ENCODE measurements around the gene CRYGN. TPM values are rescaled to one million over a fixed set of nuclear protein-coding genes. Genes with fewer than 3 reads are reported as not detected.

CRYGN gene
- total and polyA plus RNA-seq, 2 of the 13 experiments (the other 11 are each of a cell fraction or from before 2014, with no cell fraction given), result 0.11 TPM; not detected in 1

DNA sequence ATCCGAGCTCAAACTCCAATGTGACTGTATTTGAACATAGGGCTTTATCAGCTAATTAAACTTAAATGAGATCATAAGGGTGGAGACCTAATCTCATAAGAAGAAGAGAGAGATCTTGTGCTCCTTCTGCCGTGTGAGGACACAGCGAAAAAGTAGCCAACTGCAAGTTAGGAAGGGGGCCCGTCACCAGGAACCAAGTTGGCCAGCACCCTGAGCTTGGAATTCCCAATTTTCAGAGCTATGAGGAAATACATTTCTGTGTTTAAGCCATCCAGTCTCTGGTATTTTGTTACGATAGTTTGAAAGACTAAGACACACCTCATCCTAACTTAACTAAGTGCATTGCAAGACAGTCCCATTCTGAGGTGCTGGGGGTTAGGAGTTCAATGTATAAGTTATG is 16.0 kb downstream of the CRYGN start:
- 67% methylated on average over 5 of the region's 5 CpGs for WGBS (ENCODE audit: low lambda C conversion rate)
- DNase-seq (ENCODE audit: low spot score) (no peak), FAIRE-seq (no peak), ATAC-seq (no peak)
- no TSS peak for BruUV-seq (replicated peaks)
- in situ Hi-C loops (cut with HindIII; ENCODE audit: extremely low pct_ligation_motif_present, low pct_unique_long_range_greater_than_20kb) (no loop called here), intact Hi-C loops (cut with micrococcal nuclease; ENCODE audit: unreplicated experiment) (no loop called here)
- ChIA-PET CTCF (ENCODE audit: low intra/inter-chr PET ratio, low total read pairs) (no interaction called here), POLR2A (no interaction called here)
- peaks cover 7 to 32% of the 10 kb centered on the region in 2 experiments for H3K27me3 ChIP-seq (ENCODE audit: control insufficient read depth in 1 of 2, insufficient read depth in 2 of 2, low read length in 2 of 2)
- TF ChIP-seq ZNF33A (CRISPR knock-in tag; IDR thresholded peaks at IDR 0.05; ENCODE audit: borderline replicate concordance), result no peak
- TF ChIP-seq SNAPC2 (CRISPR knock-in tag; IDR thresholded peaks at IDR 0.05), result no peak
- no peak for TF ChIP-seq NFKB2 (CRISPR knock-in tag; IDR thresholded peaks at IDR 0.05; ENCODE audit: borderline replicate concordance)
- no peak for TF ChIP-seq HNRNPL (IDR thresholded peaks at IDR 0.05; ENCODE audit: low read depth, low read length)
- no peak for TF ChIP-seq CEBPB (IDR thresholded peaks at IDR 0.05; ENCODE audit: borderline replicate concordance, low read depth, low read length)
- no peak overlapping the region for H3K4me3 ChIP-seq (replicated peaks in 1 of 3; ENCODE audit: insufficient read depth in 1 of 3, low read depth in 2 of 3, low read length in 3 of 3)
- no peak overlapping the region for H3K4me2 ChIP-seq (ENCODE audit: low read depth, low read length)
- H3K27ac ChIP-seq (ENCODE audit: extremely low read length, insufficient read depth, low read length), result no peak overlapping the region
- no peaks in the 10 kb centered on the region for H3K79me2 ChIP-seq (ENCODE audit: insufficient read depth, low read length)
- H3K9me3 ChIP-seq (ENCODE audit: low read length), result no peaks in the 10 kb centered on the region; the same call in 1 of the 2 replicates
- H2AFZ ChIP-seq (ENCODE audit: low read length), result no peak overlapping the region
- H4K20me1 ChIP-seq (ENCODE audit: insufficient read depth, low read length), result peaks cover 2% of the 10 kb centered on the region; the same call in 1 of the 2 replicates
- no peak overlapping the region for H3K9ac ChIP-seq (ENCODE audit: insufficient read depth, low read depth, low read length)
- H3K36me3 ChIP-seq (replicated peaks in 1 of 2; ENCODE audit: control insufficient read depth in 1 of 2, insufficient read depth in 2 of 2, low read length in 2 of 2), result no peaks in the 10 kb centered on the region
- H3K4me1 ChIP-seq (ENCODE audit: insufficient read depth, low read length), result no peaks in the 10 kb centered on the region

DNA sequence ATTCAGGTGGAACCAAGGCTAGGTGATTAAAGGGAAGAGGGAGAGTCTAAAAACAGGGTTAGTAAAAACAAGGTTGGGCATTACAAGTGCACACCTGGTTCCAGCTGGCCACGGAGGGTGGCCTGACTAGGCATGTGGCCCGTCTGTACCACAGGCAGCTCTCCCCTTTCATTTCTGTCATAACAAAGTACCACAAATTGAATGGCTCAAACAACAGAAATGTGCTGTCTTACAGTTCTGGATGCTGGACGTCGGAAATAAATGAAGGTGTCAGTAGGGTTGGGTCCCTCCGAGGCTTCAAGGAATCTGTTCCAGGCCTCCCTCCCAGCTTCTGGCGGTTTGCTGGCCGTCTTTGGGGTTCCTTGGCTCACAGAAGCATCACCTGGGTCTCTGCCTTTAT is 16.7 kb downstream of the CRYGN start:
- TF ChIP-seq, protein P1, sequence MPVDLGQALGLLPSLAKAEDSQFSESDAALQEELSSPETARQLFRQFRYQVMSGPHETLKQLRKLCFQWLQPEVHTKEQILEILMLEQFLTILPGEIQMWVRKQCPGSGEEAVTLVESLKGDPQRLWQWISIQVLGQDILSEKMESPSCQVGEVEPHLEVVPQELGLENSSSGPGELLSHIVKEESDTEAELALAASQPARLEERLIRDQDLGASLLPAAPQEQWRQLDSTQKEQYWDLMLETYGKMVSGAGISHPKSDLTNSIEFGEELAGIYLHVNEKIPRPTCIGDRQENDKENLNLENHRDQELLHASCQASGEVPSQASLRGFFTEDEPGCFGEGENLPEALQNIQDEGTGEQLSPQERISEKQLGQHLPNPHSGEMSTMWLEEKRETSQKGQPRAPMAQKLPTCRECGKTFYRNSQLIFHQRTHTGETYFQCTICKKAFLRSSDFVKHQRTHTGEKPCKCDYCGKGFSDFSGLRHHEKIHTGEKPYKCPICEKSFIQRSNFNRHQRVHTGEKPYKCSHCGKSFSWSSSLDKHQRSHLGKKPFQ (CRISPR knock-in tag; IDR thresholded peaks at IDR 0.05; ENCODE audit: insufficient replicate concordance), result no peak
- TF ChIP-seq ZFP1 (CRISPR knock-in tag; IDR thresholded peaks at IDR 0.05), result no peak
- no peak for TF ChIP-seq ZNF33B (CRISPR knock-in tag; IDR thresholded peaks at IDR 0.05)
- TF ChIP-seq, protein P2, sequence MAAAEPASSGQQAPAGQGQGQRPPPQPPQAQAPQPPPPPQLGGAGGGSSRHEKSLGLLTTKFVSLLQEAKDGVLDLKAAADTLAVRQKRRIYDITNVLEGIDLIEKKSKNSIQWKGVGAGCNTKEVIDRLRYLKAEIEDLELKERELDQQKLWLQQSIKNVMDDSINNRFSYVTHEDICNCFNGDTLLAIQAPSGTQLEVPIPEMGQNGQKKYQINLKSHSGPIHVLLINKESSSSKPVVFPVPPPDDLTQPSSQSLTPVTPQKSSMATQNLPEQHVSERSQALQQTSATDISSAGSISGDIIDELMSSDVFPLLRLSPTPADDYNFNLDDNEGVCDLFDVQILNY (CRISPR knock-in tag; conservative IDR thresholded peaks at IDR 0.05), result no peak
- TF ChIP-seq THAP11 (CRISPR knock-in tag; IDR thresholded peaks at IDR 0.05), result no peak
- TF ChIP-seq, protein P3, sequence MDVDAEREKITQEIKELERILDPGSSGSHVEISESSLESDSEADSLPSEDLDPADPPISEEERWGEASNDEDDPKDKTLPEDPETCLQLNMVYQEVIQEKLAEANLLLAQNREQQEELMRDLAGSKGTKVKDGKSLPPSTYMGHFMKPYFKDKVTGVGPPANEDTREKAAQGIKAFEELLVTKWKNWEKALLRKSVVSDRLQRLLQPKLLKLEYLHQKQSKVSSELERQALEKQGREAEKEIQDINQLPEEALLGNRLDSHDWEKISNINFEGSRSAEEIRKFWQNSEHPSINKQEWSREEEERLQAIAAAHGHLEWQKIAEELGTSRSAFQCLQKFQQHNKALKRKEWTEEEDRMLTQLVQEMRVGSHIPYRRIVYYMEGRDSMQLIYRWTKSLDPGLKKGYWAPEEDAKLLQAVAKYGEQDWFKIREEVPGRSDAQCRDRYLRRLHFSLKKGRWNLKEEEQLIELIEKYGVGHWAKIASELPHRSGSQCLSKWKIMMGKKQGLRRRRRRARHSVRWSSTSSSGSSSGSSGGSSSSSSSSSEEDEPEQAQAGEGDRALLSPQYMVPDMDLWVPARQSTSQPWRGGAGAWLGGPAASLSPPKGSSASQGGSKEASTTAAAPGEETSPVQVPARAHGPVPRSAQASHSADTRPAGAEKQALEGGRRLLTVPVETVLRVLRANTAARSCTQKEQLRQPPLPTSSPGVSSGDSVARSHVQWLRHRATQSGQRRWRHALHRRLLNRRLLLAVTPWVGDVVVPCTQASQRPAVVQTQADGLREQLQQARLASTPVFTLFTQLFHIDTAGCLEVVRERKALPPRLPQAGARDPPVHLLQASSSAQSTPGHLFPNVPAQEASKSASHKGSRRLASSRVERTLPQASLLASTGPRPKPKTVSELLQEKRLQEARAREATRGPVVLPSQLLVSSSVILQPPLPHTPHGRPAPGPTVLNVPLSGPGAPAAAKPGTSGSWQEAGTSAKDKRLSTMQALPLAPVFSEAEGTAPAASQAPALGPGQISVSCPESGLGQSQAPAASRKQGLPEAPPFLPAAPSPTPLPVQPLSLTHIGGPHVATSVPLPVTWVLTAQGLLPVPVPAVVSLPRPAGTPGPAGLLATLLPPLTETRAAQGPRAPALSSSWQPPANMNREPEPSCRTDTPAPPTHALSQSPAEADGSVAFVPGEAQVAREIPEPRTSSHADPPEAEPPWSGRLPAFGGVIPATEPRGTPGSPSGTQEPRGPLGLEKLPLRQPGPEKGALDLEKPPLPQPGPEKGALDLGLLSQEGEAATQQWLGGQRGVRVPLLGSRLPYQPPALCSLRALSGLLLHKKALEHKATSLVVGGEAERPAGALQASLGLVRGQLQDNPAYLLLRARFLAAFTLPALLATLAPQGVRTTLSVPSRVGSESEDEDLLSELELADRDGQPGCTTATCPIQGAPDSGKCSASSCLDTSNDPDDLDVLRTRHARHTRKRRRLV (CRISPR knock-in tag; IDR thresholded peaks at IDR 0.05), result no peak
- DNase-seq (ENCODE audit: low spot score), result no peak
- no peak overlapping the region for H3K4me3 ChIP-seq (replicated peaks in 1 of 3; ENCODE audit: insufficient read depth in 1 of 3, low read depth in 2 of 3, low read length in 3 of 3)
- peaks cover 2% of the 10 kb centered on the region; the same call in 1 of the 2 replicates for H4K20me1 ChIP-seq (ENCODE audit: insufficient read depth, low read length)
- no peak for FAIRE-seq
- ChIA-PET CTCF (ENCODE audit: low intra/inter-chr PET ratio, low total read pairs) (no interaction called here), POLR2A (no interaction called here)
- no peaks in the 10 kb centered on the region for H3K36me3 ChIP-seq (replicated peaks in 1 of 2; ENCODE audit: control insufficient read depth in 1 of 2, insufficient read depth in 2 of 2, low read length in 2 of 2)
- peaks cover 7 to 25% of the 10 kb centered on the region in 2 experiments for H3K27me3 ChIP-seq (ENCODE audit: control insufficient read depth in 1 of 2, insufficient read depth in 2 of 2, low read length in 2 of 2)
- no peak overlapping the region for H3K9ac ChIP-seq (ENCODE audit: insufficient read depth, low read depth, low read length)
- H3K9me3 ChIP-seq (ENCODE audit: low read length), result no peaks in the 10 kb centered on the region; the same call in 1 of the 2 replicates
- no peak overlapping the region for H2AFZ ChIP-seq (ENCODE audit: low read length)
- no peak overlapping the region for H3K27ac ChIP-seq (ENCODE audit: extremely low read length, insufficient read depth, low read length)
- WGBS (ENCODE audit: low lambda C conversion rate), result 26% methylated on average over 7 of the region's 7 CpGs
- no peak overlapping the region for H3K4me2 ChIP-seq (ENCODE audit: low read depth, low read length)
- BruUV-seq (replicated peaks), result no TSS peak
- intact Hi-C loops (cut with micrococcal nuclease; ENCODE audit: unreplicated experiment) (no loop called here), in situ Hi-C loops (cut with HindIII; ENCODE audit: extremely low pct_ligation_motif_present, low pct_unique_long_range_greater_than_20kb) (no loop called here)
- H3K79me2 ChIP-seq (ENCODE audit: insufficient read depth, low read length), result no peaks in the 10 kb centered on the region
- H3K4me1 ChIP-seq (ENCODE audit: insufficient read depth, low read length), result no peaks in the 10 kb centered on the region
- no peak for ATAC-seq
